SKM-1 treated with dmso at 0.1 percent for 144 hours (cell line): ENCODE data around the gene PDE3A.

Source experiments
- DNase-seq: peaks from one replicate; lab custom pipeline; 2025; ENCODE audit not compliant: unreplicated experiment; lab: John Stamatoyannopoulos, UW

The PDE3A gene

GRCh38 chr12:20657496-20657895 is 289.2 kb downstream of the PDE3A start:
- DNase-seq = no peak

DNA sequence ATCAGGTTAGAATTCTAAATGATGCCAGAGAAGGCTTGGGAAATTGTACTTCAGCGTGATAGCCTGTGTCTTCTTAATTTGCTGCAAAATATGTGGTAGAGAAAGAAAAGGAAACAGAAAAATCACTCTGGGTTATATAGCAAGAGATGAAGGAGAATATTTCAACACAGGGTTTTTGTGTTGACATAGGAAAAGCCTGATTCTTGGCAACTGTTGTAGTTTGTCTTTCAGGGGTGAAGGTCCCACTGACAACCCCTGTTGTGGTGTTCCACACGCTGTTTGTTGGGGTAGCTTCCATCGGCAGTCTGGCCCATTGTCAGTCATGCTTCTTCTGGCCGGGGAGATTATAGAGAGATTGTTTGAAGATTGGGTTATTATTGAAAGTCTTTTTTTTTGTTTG is 313.0 kb downstream of the PDE3A start:
- no peak for DNase-seq

- DNase-seq = no peak
Observed at GRCh38 chr12:20695232-20695631, 326.9 kb downstream of the PDE3A start, which contains the start of gene SLCO1C1. Gene SLCO1C1 (plus strand): TSS chr12:20695332. CDS start chr12:20699577, 4,245 bp downstream.

DNA sequence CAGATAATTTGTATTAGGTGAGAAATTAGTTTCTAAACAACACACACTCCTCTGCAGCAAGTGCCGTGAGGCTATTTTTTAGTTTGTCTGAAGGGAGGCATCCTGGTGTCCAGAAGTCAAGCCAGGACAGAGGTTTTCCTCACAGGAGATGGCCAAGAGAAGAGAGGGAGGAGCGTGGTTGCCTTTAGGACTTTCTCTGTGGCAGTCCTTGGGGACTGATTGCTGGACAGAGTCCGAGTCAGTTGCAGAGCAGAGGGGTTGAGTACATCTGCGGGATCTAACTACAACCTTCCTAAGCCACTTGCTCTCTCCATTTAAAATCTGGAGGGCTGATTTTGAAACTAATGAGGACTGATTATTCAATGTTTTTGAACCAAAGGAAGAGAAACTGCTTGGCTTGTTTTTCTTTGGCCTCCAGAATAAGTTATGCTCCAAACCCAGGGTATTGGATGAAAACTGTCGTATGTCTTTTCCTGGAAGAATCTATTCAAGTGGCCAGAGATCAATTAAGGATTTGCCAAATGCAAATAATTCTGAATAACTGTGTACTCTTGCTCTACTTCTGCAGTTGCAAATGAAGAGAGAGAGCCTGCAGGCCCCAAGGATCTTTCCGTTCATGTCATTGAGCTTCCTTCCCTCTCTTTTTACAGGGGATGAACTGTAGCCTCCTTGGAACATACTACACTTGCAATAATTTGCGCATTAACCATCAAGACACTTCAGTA is 328.0 kb downstream of the PDE3A start:
- no peak for DNase-seq

DNA sequence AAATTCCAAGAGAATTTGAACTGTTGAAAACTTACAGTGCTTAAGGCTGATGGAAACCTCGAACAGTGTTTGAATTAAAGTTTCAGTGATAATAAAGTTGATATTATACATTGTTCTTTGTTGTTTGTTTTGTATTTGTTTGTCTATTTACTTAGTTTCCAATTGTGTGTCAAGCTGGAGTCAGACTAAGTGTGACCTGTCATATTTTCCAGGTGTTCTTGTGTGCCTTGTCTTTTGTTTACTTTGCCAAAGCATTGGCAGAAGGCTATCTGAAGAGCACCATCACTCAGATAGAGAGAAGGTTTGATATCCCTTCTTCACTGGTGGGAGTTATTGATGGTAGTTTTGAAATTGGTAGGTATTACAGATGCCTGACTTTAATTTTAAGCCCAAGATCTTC is 332.8 kb downstream of the PDE3A start:
- DNase-seq = no peak

- no peak for DNase-seq
Observed at GRCh38 chr12:20704860-20705259, 336.5 kb downstream of the PDE3A start.

DNA sequence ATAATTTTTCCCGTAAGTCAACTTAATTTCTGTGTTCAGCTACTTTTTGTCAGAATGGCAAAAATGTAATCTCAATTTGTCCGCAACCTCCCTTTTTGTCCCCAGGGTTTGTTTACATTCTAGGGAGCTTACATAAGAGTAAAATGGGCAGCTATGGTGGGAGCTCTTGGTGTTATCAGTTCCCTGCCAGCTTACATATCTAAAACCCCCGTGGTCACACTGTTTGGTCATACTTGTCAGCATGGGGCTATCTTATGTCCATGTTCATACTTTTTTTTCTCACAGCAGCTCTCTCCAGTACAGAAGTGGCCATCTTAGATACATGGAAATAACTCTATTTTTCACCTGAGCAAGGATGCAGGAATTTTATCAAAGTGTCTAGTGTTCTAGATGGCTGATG is 343.5 kb downstream of the PDE3A start:
- DNase-seq = no peak

- no peak for DNase-seq
Observed at GRCh38 chr12:20716037-20716436, 347.7 kb downstream of the PDE3A start.

GRCh38 chr12:20716985-20717384 is 348.6 kb downstream of the PDE3A start:
- DNase-seq = no peak

- no peak for DNase-seq
Observed at GRCh38 chr12:20718294-20718693, 350.0 kb downstream of the PDE3A start.

GRCh38 chr12:20722142-20722541 is 353.8 kb downstream of the PDE3A start:
- no peak for DNase-seq

GRCh38 chr12:20731274-20731673 is 362.9 kb downstream of the PDE3A start:
- no peak for DNase-seq
